Uterus (tissue), 4 donors: Measurements from ENCODE around the gene ACTN2. TPM values are rescaled to one million over a fixed set of nuclear protein-coding genes. Genes with fewer than 3 reads are reported as not detected.
A peak's percentile ranks its signal among the peaks of the same experiment; 100 is the strongest.

Experiments used
- DNase-seq, 2 donors: peaks; one replicate each; pipeline ENCODE4 v3.0.0-alpha.2; 2019 to 2020
- H3K27ac ChIP-seq, 2 donors: fragments of 200-600 bp; sonication (generic); 1 replicate in 1 of 2; 2 replicates in 1 of 2; pipeline ENCODE4 v1.5.1; 2016 to 2018
- H3K27me3 ChIP-seq, 2 donors: fragments of 200-600 bp; sonication (generic); one replicate each; pipeline ENCODE4 v1.5.1; 2018 to 2019; ENCODE audit warnings: control low read depth in 1 of 2
- H3K36me3 ChIP-seq, 2 donors: fragments of 200-600 bp; sonication (generic); one replicate each; pipeline ENCODE4 v1.5.1; 2019; ENCODE audit warnings: control low read depth in 1 of 2
- H3K4me1 ChIP-seq, 2 donors: fragments of 200-600 bp; sonication (generic); one replicate each; pipeline ENCODE4 v1.5.1; 2018 to 2019; ENCODE audit warnings: control low read depth in 1 of 2
- H3K4me3 ChIP-seq, 2 donors: fragments of 200-600 bp; sonication (generic); 1 replicate in 1 of 2; 2 replicates in 1 of 2; pipeline ENCODE4 v1.5.1; 2018 to 2019; ENCODE audit warnings: mild to moderate bottlenecking in 1 of 2
- H3K9me3 ChIP-seq, 2 donors: fragments of 200-600 bp; sonication (generic); one replicate each; pipeline ENCODE4 v1.5.1; 2019; ENCODE audit warnings: control low read depth in 1 of 2
- CTCF ChIP-seq, 4 experiments: fragments of 200-600 bp in 2 of 4; fragments of 450-650 bp in 2 of 4; sonication (generic) in 2 of 4; IDR thresholded peaks; one replicate each; pipeline ENCODE4 v1.5.1; 2016 to 2019; ENCODE audit warnings: antibody characterized with exemption in 4 of 4, mild to moderate bottlenecking in 2 of 4, moderate library complexity in 1 of 4
- POLR2A ChIP-seq, 2 donors: fragments of 450-650 bp; IDR thresholded peaks; one replicate each; pipeline ENCODE4 v1.6.1; 2016; ENCODE audit warnings: antibody characterized with exemption in 2 of 2, mild to moderate bottlenecking in 1 of 2, moderate library complexity in 1 of 2
- intact Hi-C: fragments of 100-400 bp; cut with DNase I; formaldehyde crosslinking; loops from one replicate; pipeline ENCODE4 v1.15.1; 2023; ENCODE audit warnings: low total_unique reads
- total RNA-seq, 4 donors: library from RNA; depleted of rRNA in 3 of 4; stranded (reverse); fragments of >200 nt in 3 of 4; gene quantifications; one replicate each; pipeline versions ENCODE4 v1.1.0 to v1.2.4, GENCODE V29; 2014 to 2023
- donor health status: DM: yes; HTN: yes; CAD: no.

Gene ACTN2
- total RNA-seq, 4 donors from 2014 or later, result 0.29 to 28.9 (median 1.1) TPM

GRCh38 chr1:236794585-236795034 is 108.3 kb downstream of the ACTN2 start:
- Histone ChIP-seq H3K4me1 (no peaks in the 10 kb centered on the region), H3K4me3 (peak overlapping the region; percentile 77 to 91), H3K36me3 (no peaks in the 10 kb centered on the region), H3K9me3 (no peaks in the 10 kb centered on the region), H3K27me3 (no peaks in the 10 kb centered on the region), H3K27ac (peak overlapping the region; percentile 65 to 85)
- TF ChIP-seq POLR2A (IDR thresholded peaks at IDR 0.05) (no peak), CTCF (IDR thresholded peaks at IDR 0.05) (no peak)
- DNase-seq, result no peak
- intact Hi-C loops, result no loop called here

- peak within 1 kb of the TSS; percentile 77 to 91 for H3K4me3 ChIP-seq
- peak; percentile 98 for DNase-seq
- H3K36me3 ChIP-seq, result no peaks in the 10 kb centered on the region
- H3K9me3 ChIP-seq, result no peaks in the 10 kb centered on the region
- H3K27ac ChIP-seq, result peak within 1 kb of the TSS; percentile 85 to 86
- H3K27me3 ChIP-seq, result no peaks in the 10 kb centered on the region
- H3K4me1 ChIP-seq, result no peaks in the 10 kb centered on the region
- TF ChIP-seq CTCF (IDR thresholded peaks at IDR 0.05) (no peak), POLR2A (IDR thresholded peaks at IDR 0.05) (peak; percentile 76 to 80)
- intact Hi-C loops, result no loop called here
Measured at GRCh38 chr1:236795035-236795756, 108.9 kb downstream of the ACTN2 start, which contains the start of gene MTR. TSS of gene MTR (plus strand) at chr1:236795292. CDS start at chr1:236795704, 412 bp downstream.

GRCh38 chr1:236795757-236796667 is 109.7 kb downstream of the ACTN2 start:
- DNase-seq, result no peak
- Histone ChIP-seq H3K27ac (peak overlapping the region; percentile 85 to 86), H3K36me3 (no peaks in the 10 kb centered on the region), H3K4me3 (peak overlapping the region; percentile 77 to 91), H3K4me1 (no peaks in the 10 kb centered on the region), H3K9me3 (no peaks in the 10 kb centered on the region), H3K27me3 (no peaks in the 10 kb centered on the region)
- TF ChIP-seq POLR2A (IDR thresholded peaks at IDR 0.05) (no peak), CTCF (IDR thresholded peaks at IDR 0.05) (no peak)
- intact Hi-C loops, result no loop called here

- TF ChIP-seq CTCF (IDR thresholded peaks at IDR 0.05) (no peak), POLR2A (IDR thresholded peaks at IDR 0.05) (no peak)
- Histone ChIP-seq H3K9me3 (no peaks in the 10 kb centered on the region), H3K4me3 (no peak overlapping the region), H3K27me3 (no peaks in the 10 kb centered on the region), H3K27ac (no peak overlapping the region), H3K4me1 (no peaks in the 10 kb centered on the region), H3K36me3 (no peaks in the 10 kb centered on the region)
- intact Hi-C loops, result no loop called here
- no peak for DNase-seq
Measured at GRCh38 chr1:236799001-236799400, 112.7 kb downstream of the ACTN2 start.
